NCI-H226 (cell line): ENCODE measurements around the gene KIRREL3.
A peak's percentile ranks its signal among the peaks of the same experiment; 100 is the strongest.

Experiments used
- DNase-seq: peaks from one replicate; pipeline ENCODE4 v3.0.0-alpha.2; 2015

KIRREL3 gene

GRCh38 chr11:127000291-127000968 is at the start of gene KIRREL3:
Gene KIRREL3, minus strand, starts transcription at chr11:127000770.
- no peak for DNase-seq

GRCh38 chr11:127050186-127050585 is 49.6 kb upstream of the KIRREL3 start:
- DNase-seq, result no peak

- no peak for DNase-seq
Measured at GRCh38 chr11:127049486-127049885, 48.9 kb upstream of the KIRREL3 start.

GRCh38 chr11:127044535-127044934 is 44.0 kb upstream of the KIRREL3 start:
- DNase-seq, result no peak

- DNase-seq, result peak; percentile 43
Measured at GRCh38 chr11:127042445-127042844, 41.9 kb upstream of the KIRREL3 start.

- no peak for DNase-seq
Measured at GRCh38 chr11:127039591-127039990, 39.0 kb upstream of the KIRREL3 start.

GRCh38 chr11:127037596-127037995 is 37.0 kb upstream of the KIRREL3 start:
- DNase-seq, result no peak

GRCh38 chr11:127037001-127037400 is 36.4 kb upstream of the KIRREL3 start:
- no peak for DNase-seq

GRCh38 chr11:127035824-127036223 is 35.3 kb upstream of the KIRREL3 start:
- no peak for DNase-seq

- no peak for DNase-seq
Measured at GRCh38 chr11:127034973-127035372, 34.4 kb upstream of the KIRREL3 start.

GRCh38 chr11:127028648-127029047 is 28.1 kb upstream of the KIRREL3 start:
- DNase-seq, result no peak

- no peak for DNase-seq
Measured at GRCh38 chr11:127027789-127028188, 27.2 kb upstream of the KIRREL3 start.

- DNase-seq, result no peak
Measured at GRCh38 chr11:127027000-127027399, 26.4 kb upstream of the KIRREL3 start.

GRCh38 chr11:127023991-127024390 is 23.4 kb upstream of the KIRREL3 start:
- DNase-seq, result no peak

GRCh38 chr11:127018683-127019279 is 18.2 kb upstream of the KIRREL3 start:
- no peak for DNase-seq

GRCh38 chr11:127017482-127017881 is 16.9 kb upstream of the KIRREL3 start:
- DNase-seq, result peak; percentile 92

GRCh38 chr11:127013550-127013949 is 13.0 kb upstream of the KIRREL3 start:
- no peak for DNase-seq

- peak; percentile 27 for DNase-seq
Measured at GRCh38 chr11:127006311-127006710, 5.7 kb upstream of the KIRREL3 start.

GRCh38 chr11:127003260-127003981 is 2.9 kb upstream of the KIRREL3 start:
- DNase-seq, result peak; percentile 74

- DNase-seq, result no peak
Measured at GRCh38 chr11:127002669-127003259, 2.2 kb upstream of the KIRREL3 start.

- no peak for DNase-seq
Measured at GRCh38 chr11:127000981-127001380, 411 bp upstream of the KIRREL3 start.

GRCh38 chr11:126999366-126999765 is 1.2 kb downstream of the KIRREL3 start:
- DNase-seq, result no peak

- DNase-seq, result no peak
Measured at GRCh38 chr11:126997641-126998040, 2.9 kb downstream of the KIRREL3 start.

GRCh38 chr11:126997196-126997595 is 3.4 kb downstream of the KIRREL3 start:
- DNase-seq, result no peak
